Measurements from ENCODE around the gene ANGPTL4. TPM values are rescaled to one million over a fixed set of nuclear protein-coding genes. Genes with fewer than 3 reads are reported as not detected.
"Not testable (repeated sequence)": the region's sequence is repeated elsewhere in the genome, so short reads cannot be mapped to it uniquely, and the experiment has no call there.

ANGPTL4 gene
- total and polyA plus RNA-seq, 9 of the 15 experiments (the other 6 are each of a cell fraction or from before 2014, with no cell fraction given), result 0.05 to 0.77 (median 0.22) TPM; not detected in 4

GRCh38 chr19:8318835-8319234 is 45.1 kb upstream of the ANGPTL4 start:
- POLR2A ChIA-PET, result interaction anchor here (0.9 to 1.3 kb wide), 2 partner anchors 12 to 14 kb away, joined by 3 read pairs; no protein-coding TSS in a partner anchor
- H2AFZ ChIP-seq (ENCODE audit: low read depth, low read length); in situ Hi-C loops (cut with MboI); H3K9me1 ChIP-seq (ENCODE audit: control insufficient read depth, insufficient read depth, low read length); FAIRE-seq; H3K4me3 ChIP-seq; ATAC-seq; BruUV-seq (replicated peaks); H3K27ac ChIP-seq (ENCODE audit: extremely low read depth, low read depth, low read length); H3K4me2 ChIP-seq (ENCODE audit: insufficient read depth, low read length); CTCF ChIA-PET (ENCODE audit: low intra/inter-chr PET ratio); H3K9me3 ChIP-seq (replicated peaks; ENCODE audit: control insufficient read depth, insufficient read depth, low read depth, low read length); intact Hi-C loops (cut with micrococcal nuclease); H3K27me3 ChIP-seq (ENCODE audit: control insufficient read depth in 2 of 2, insufficient read depth in 2 of 2, low read length in 2 of 2); H3K9ac ChIP-seq (ENCODE audit: insufficient read depth in 1 of 2, low read depth in 2 of 2, low read length in 2 of 2): not testable (repeated sequence)
- DNase-seq (ENCODE audit: extremely low read depth in 1 of 4, low spot score in 3 of 4), result peak in 3 of 4 experiments; percentile 8 to 22 (median 21)
- Histone ChIP-seq H3K79me2 (ENCODE audit: control insufficient read depth, insufficient read depth, low read length) (peaks cover 48% of the 10 kb centered on the region), H3K4me1 (replicated peaks in 1 of 2; ENCODE audit: control insufficient read depth in 2 of 2, insufficient read depth in 2 of 2, low read length in 2 of 2) (peaks cover 14 to 18% of the 10 kb centered on the region in 2 experiments), H4K20me1 (replicated peaks; ENCODE audit: control insufficient read depth, insufficient read depth, low read length) (peaks cover 19% of the 10 kb centered on the region; the same call in 1 of the 2 replicates), H3K36me3 (ENCODE audit: control insufficient read depth, insufficient read depth, low read length) (peaks cover 65% of the 10 kb centered on the region)
- TF ChIP-seq CTCF (IDR thresholded peaks at IDR 0.05 in 2 of 3, conservative IDR thresholded peaks at IDR 0.05 in 1 of 3; ENCODE audit: insufficient read depth in 2 of 3, low read depth in 1 of 3, low read length in 3 of 3), result peak in 1 of 3 experiments; percentile 23; a peak in 1 of 6 replicates
- peak; percentile 55; the same call in 1 of the 2 replicates for TF ChIP-seq ZNF384 (IDR thresholded peaks at IDR 0.05; ENCODE audit: low read depth, low read length)
- 84% methylated on average over 6 of the region's 9 CpGs for WGBS (ENCODE audit: insufficient coverage, low coverage, missing lambda C conversion rate)
